ENCODE measurements around the gene ZNF273. TPM values are rescaled to one million over a fixed set of nuclear protein-coding genes. Genes with fewer than 3 reads are reported as not detected.

ZNF273 gene
- total and polyA plus RNA-seq, 10 of the 15 experiments (the other 5 are each of a cell fraction or from before 2014, with no cell fraction given): 4.8 to 12.3 (median 7.8) TPM

- in situ Hi-C loops (cut with MboI) (loop anchor here (5.0 kb wide), 1 partner anchor 366 kb away; no protein-coding TSS in a partner anchor), intact Hi-C loops (cut with micrococcal nuclease; ENCODE audit: unreplicated experiment) (loop anchor here (1.0 kb wide), 1 partner anchor 356 kb away; no protein-coding TSS in a partner anchor)
- Histone ChIP-seq H3K9ac (ENCODE audit: control insufficient read depth, insufficient read depth, low read length) (no peak overlapping the region), H3K36me3 (ENCODE audit: control insufficient read depth in 2 of 2, insufficient read depth in 2 of 2, low read length in 1 of 2) (no peaks in the 10 kb centered on the region), H3K9me3 (replicated peaks; ENCODE audit: control insufficient read depth, insufficient read depth, low read length) (no peaks in the 10 kb centered on the region; the same call in 2 of the 3 replicates), H3K27ac (ENCODE audit: control insufficient read depth, insufficient read depth) (no peak overlapping the region), H3K4me3 (no peak overlapping the region), H2AFZ (ENCODE audit: control insufficient read depth, low read depth, low read length) (no peak overlapping the region), H3K4me1 (ENCODE audit: control insufficient read depth, insufficient read depth, low read length) (no peaks in the 10 kb centered on the region), H3K79me2 (ENCODE audit: control insufficient read depth, insufficient read depth, low read length) (no peaks in the 10 kb centered on the region), H4K20me1 (ENCODE audit: control insufficient read depth, insufficient read depth) (no peaks in the 10 kb centered on the region), H3K4me2 (ENCODE audit: control insufficient read depth, insufficient read depth) (no peak overlapping the region), H3K27me3 (replicated peaks in 1 of 2; ENCODE audit: control insufficient read depth in 2 of 2, insufficient read depth in 2 of 2, low read length in 1 of 2) (no peaks in the 10 kb centered on the region; a peak in 1 of 4 replicates)
- POLR2A ChIA-PET: interaction anchor here (1.0 kb wide), 1 partner anchor 37 kb away, joined by 3 read pairs; no protein-coding TSS in a partner anchor
- WGBS (ENCODE audit: insufficient coverage, insufficient replicate concordance, low lambda C conversion rate, missing lambda C conversion rate): 5% methylated on average over 1 of the region's 1 CpG
- ATAC-seq: peak; percentile 79
- SMC1A ChIA-PET (ENCODE audit: uncharacterized antibody, unreplicated experiment): interaction anchor here (1.3 to 4.1 kb wide), 6 partner anchors 9 to 357 kb away, joined by 3 to 46 read pairs (median 4); partner anchors contain the start of gene ERV3-1
- FAIRE-seq: peak; percentile 86
- RAD21 ChIA-PET (ENCODE audit: unreplicated experiment): interaction anchor here (0.6 to 3.6 kb wide), 11 partner anchors 9 to 889 kb away, joined by 3 to 38 read pairs (median 4); partner anchors contain the start of genes ERV3-1 and ZNF138
- no TSS peak for BruUV-seq (replicated peaks)
- CTCF ChIA-PET: interaction anchor here (0.6 to 4.6 kb wide), 16 partner anchors 10 to 890 kb away, joined by 3 to 67 read pairs (median 4); partner anchors contain the start of gene ERV3-1
- peak; percentile 16 for DNase-seq (ENCODE audit: low read depth, low spot score)
- no peak for TF ChIP-seq SMAD5 (IDR thresholded peaks at IDR 0.05; ENCODE audit: low read depth)
- peak; percentile 83 for TF ChIP-seq RAD21 (IDR thresholded peaks at IDR 0.05; ENCODE audit: insufficient read depth, low read depth, low read length)
- TF ChIP-seq SRF (IDR thresholded peaks at IDR 0.05; ENCODE audit: low read depth in 2 of 2, low read length in 2 of 2): no peak
- peak; percentile 62; the same call in 1 of the 2 replicates for TF ChIP-seq SMC3 (IDR thresholded peaks at IDR 0.05; ENCODE audit: borderline replicate concordance, low read length)
- no peak for TF ChIP-seq PML (IDR thresholded peaks at IDR 0.05; ENCODE audit: low read length)
- TF ChIP-seq RB1 (IDR thresholded peaks at IDR 0.05; ENCODE audit: borderline replicate concordance): 0 out of 2 replicates have a peak, but pooled peaks have one; percentile 29
- no peak for TF ChIP-seq MAX (IDR thresholded peaks at IDR 0.05; ENCODE audit: low read depth, low read length)
- 0 out of 2 replicates have a peak, but pooled peaks have one; percentile 24 for TF ChIP-seq SMARCA5 (IDR thresholded peaks at IDR 0.05)
- peak; percentile 69 to 82 (median 69); a peak in 5 of 6 replicates for TF ChIP-seq CTCF (IDR thresholded peaks at IDR 0.05 in 2 of 3, conservative IDR thresholded peaks at IDR 0.05 in 1 of 3; ENCODE audit: control insufficient read depth in 2 of 3, extremely low read depth in 1 of 3, insufficient read depth in 1 of 3, low read depth in 3 of 3, low read length in 3 of 3)
Observed at GRCh38 chr7:64951250-64951848, 48.3 kb downstream of the ZNF273 start.
